GDM1 (cell line): ENCODE results near the gene LGALS9B.
"Not testable (repeated sequence)": the region's sequence is repeated elsewhere in the genome, so short reads cannot be mapped to it uniquely, and the experiment has no call there.

Experiments used
- DNase-seq: peaks from one replicate; lab custom pipeline; 2025; lab: John Stamatoyannopoulos, UW

Gene LGALS9B

DNA sequence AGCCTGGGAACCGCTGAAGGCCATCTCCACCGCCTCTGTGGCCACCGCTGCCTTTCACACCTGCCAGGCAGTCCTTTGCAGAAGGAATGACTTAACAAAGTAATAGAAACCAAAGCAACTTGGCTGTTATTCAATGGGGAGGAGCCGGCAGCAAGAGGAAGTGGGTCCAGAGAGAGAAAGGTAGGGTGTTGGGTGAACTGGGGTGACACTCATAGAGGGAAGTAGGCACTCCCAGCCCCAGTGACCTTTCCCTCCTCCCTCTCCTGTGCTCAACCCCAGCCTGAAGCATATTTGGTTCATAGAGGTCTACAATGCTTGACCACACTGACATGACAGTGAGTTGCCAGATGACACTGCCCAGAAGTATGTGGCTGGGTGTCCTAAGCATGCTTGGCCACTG, at the start of gene LGALS9B:
LGALS9B (minus strand) TSS at position 93 of the 400 bp plus-strand sequence; CDS start at position 24, 69 bp downstream.
- DNase-seq, result not testable (repeated sequence)

DNA sequence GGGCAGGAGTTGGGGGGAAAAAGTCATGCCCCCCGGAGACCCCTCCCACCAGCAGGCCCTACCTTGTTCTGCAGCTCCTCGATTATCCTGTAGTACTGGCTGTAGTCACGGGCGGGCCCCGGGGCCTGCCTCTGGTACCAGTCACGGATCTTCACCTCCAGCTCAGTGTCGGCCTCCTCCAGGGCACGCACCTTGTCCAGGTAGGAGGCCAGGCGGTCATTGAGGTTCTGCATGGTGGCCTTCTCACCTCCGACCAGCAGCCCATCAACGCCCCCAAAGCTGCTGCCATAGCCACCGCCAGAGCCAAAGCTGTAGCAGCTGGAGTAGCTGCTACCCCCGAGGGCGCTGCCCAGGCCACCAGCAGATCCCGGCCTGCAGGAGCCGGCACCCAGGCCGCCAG, 49.6 kb upstream of the LGALS9B start:
- not testable (repeated sequence) for DNase-seq

DNA sequence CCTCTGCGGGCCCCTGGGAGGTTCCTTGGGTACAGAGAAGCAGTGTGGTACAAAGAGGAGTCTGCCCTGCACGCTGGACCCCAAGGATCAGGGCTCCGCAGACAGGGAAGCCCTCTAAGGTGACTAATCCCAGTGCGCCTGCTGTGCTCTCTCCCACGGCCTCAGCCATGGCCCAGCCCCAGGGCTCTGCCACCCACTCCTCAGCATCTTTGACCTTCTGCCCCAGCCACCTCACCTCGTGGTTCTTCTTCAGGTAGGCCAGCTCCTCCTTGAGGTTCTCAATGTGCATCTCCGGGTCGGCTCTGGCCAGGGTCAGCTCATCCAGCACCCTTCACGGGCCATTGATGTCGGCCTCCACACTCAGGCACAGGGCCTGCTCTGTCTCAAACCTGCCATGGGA, 47.8 kb upstream of the LGALS9B start:
- not testable (repeated sequence) for DNase-seq

DNA sequence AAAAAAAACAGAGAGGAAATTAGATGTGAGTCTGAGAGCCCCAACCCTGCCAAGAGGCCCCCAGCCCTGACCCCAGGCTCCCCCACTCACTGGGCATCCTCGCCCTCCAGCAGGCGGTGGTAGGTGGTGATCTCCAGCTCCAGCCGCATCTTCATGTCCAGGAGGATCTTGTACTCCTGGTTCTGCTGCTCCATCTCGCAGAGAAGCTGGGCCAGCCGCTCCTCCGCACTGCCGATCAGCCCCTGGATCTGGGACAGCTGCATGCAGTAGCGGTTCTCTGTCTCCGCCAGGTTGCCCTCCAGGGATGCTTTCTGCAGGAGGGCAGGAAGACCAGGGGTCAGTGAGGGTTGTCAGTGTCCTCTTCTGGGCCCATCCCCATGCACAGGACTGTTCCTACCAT, 46.2 kb upstream of the LGALS9B start:
- not testable (repeated sequence) for DNase-seq

DNA sequence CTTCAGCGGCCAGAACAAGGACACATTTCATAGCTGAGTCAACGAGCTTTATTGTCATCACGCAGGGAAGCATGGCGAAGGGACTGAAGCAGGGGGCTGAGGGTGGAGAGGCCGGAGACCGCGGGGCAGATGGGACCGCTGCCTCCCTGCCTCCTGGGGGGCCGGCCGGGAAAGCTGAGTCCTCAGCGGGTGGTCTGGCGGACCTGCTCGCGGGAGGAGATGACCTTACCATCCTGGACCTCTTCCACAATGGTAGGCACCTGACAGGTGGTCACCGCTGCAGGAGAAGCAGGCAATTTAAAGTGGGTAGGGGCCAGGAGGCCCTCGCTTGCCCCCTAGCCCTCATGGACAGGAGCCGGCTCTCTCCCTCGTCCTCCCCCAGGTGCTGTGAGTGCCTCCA, 45.0 kb upstream of the LGALS9B start:
- not testable (repeated sequence) for DNase-seq

DNA sequence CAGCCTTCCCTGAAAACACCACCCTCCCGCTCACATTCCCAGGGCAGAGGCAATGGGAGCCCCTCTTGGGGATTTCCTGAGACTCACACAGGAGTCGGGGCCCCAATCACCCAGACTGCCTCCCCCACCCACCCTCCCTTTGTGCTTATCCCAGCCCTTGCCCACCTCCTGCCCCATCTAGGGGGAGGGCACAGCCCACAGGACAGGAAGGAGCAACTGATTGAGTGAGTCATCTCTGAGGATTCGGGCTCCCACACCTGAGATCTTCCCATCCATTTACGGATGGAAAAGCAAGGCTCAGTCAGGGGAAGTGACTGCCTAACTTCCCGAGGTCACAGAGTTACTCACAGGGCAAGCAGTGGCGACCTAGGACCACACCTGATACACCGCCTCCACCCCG, 44.4 kb upstream of the LGALS9B start:
- not testable (repeated sequence) for DNase-seq

DNA sequence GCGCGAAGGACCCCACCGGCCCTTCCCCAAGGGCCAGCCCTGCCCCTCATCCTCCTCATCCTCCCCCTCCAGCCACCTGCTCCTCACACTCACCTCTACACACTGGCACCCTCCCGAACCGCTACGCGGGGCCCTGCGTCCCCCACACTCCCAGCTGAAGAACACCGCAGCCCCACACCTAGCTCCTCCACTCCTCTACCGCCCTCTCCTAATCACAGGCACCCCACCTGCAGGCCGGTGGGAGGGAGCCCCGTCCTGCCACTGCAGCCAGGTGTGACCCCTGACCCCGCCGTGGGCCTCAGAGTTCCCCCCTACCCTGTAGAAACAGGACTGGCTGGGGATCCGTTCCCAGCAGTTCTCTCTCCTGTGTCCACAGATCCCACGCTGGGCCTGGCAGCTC, 38.0 kb upstream of the LGALS9B start:
- DNase-seq, result not testable (repeated sequence)

DNA sequence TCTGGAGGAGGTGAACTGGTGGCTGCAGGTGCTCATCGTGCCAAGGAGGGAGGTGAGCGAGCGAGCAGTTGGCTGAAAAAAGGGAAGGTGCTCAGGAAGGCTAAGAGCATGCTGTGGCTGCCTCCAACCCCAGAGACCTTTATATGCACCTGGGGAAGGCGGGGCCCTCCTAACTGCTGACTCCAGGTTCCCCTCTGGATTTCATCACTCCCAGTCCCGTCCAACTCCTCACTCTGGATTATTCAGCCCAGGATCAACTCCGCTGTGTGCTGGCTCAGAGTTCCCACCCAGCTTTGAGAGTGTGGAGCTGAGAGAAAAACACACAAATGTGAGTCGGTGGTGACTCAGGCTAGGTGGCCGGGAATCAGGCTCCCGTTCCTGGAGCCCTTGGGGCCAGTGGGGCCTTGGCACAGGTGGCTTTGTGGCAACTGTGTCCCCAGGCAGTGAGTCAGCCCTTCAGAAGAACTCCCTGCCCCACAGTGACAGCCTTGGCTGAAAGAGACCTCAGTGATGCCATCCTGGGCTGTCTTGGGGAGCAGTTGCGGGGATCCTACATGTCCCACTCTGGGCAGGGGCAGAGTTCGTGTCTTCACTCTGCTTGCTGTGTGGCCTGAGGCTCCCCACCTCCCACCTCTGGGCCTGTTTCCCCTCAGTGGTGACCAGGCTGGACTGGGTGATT, 37.2 kb upstream of the LGALS9B start:
- DNase-seq, result not testable (repeated sequence)

DNA sequence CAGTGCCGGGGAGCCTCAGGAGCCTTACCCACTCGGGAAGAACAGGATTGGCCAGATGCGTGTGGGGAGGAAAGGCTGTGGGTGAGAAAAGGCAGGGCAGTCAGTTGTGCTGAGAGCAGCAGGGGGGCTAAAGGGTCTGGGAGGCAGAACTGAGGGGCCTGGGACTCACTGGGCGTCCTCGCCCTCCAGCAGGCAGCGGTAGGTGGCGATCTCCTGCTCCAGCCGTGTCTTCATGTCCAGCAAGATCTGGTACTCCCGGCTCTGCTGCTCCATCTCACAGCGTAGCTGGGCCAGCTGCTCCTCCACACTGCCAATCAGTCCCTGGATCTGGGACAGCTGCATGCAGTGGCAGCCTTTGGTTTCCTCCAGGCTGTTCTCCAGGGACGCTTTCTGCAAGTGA, 34.6 kb upstream of the LGALS9B start:
- DNase-seq, result not testable (repeated sequence)

DNA sequence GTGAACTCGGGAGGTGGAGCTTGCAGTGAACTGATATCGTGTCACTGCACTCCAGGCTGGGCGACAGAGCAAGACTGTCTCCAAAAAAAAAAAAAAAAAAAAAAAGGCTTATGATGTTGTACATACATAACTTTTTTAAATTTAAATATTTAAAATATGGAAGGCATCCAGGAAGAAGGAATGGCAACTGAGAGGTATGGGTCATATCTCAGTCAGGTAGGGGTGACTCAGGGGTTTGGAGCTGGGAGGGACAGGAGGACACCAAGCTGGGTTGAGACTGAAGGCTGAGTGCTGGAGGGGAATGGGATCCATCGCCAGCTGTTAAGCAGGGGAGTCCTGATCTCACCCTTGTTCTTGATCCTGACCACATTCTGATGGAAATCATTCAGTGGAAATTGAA, 33.0 kb upstream of the LGALS9B start:
- not testable (repeated sequence) for DNase-seq

DNA sequence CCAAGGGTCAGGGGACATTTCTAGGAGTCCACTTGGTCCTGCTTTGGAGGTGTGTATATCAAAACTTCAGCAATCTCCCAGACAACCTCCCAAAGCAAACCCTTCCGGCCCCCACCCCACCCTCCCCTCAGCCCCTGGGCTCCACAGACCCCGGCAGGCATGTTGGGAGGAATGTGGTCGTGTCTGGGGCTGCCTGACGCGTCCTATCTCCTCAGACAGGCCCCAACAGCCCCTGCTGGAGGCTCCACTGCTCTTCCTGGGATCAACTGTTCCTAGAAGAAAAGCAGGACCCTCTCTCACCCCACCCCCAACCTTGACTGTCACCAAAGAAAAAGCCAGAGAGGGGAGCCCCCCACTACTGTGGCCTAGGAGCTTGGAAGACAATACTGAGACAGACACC, 28.1 kb upstream of the LGALS9B start:
- DNase-seq, result not testable (repeated sequence)

DNA sequence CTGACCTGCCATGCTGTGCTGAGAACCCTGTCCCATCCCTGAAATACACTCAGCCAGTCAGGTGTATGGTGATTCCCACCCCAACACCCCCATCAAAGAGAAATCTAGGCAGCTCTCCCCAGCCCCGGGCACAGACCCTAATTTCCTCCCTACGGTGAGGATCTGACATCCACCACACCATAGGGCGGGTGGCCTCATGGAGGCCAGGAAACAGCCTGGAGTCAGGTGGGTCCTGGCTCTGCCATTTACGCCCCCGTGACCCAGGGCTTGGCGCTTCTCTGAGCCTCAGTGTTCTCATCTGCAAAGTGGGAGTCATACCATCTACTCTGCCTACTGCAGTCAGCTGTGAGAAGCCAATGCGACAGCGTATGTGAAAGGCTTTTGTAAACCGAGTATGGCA, 27.4 kb upstream of the LGALS9B start:
- DNase-seq, result not testable (repeated sequence)

DNA sequence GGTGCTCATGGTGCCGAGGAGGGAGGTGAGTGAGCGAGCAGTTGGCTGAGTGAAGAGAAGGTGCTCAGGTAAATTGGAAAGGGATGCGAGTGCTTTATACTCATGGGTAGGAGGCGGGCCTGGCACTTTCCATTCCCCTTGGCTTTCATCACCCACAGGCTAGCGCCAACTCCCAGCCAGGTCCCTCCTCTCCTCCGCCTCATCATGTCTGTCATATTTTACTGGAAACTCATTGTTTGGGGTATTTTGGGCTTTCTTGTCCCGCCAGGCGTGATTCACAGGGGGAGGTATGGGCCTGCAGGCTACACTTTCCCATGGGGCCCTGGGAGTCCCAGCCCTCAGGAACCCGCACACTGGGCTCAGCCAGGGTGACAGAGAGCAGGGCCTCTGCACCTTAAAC, 26.8 kb upstream of the LGALS9B start:
- not testable (repeated sequence) for DNase-seq

DNA sequence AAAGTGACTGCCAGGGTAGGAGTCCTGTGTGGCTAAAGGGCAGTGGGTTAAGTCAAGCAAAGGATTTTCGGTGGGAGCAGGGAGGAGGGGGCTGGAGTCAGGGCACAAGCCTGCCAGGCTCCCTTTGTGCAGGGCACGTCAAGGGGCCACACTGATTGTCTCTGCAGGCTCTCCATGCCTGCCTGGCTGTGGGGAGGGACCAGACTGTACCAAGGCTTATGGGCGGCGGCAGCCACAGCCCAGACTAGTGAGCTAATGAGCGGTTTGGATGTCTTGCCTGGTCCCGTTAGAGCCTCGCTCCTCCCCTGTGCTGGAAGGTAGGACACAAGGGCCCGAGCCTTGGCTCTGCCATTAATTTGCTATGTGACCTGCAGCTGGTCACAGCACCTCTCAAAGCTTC, 25.6 kb upstream of the LGALS9B start:
- not testable (repeated sequence) for DNase-seq

DNA sequence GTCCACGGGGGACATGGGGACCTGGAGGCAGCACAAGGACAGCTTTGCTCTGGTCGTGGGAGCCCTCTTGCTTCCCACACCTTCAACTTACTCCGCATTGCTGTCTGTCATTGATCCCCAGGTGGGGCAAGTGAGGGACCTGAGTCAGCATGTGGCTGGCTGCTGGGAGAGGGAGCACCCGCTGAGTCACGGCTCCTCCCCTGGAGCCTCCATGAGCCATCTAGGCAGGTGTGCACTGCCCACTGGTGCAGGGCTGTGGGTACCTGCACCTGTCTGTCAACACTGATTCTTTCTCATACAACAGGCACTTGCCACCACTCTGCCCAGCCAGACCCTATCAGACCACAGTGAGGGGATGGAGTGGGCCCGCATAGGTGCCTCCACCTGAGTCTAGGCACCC, 24.8 kb upstream of the LGALS9B start:
- not testable (repeated sequence) for DNase-seq

DNA sequence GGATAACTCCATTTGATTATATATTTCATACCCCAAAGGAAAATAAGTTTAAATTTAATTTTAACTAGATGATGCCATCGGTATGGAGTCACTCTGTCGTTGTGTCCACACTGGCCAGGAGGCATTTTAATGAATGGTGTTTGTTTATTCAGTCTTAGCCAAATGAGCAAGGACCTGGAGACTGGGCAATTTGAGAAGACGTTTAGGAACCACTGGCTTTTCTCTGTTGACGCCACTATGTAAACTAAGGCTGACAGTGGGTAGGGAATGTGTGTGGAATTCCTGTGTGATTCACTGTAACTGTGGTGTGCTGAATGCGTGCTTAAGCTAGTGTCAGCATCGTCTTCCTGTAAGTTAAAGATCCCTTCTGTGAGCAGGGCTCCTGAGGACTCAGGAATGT, 17.6 kb upstream of the LGALS9B start:
- DNase-seq, result not testable (repeated sequence)

DNA sequence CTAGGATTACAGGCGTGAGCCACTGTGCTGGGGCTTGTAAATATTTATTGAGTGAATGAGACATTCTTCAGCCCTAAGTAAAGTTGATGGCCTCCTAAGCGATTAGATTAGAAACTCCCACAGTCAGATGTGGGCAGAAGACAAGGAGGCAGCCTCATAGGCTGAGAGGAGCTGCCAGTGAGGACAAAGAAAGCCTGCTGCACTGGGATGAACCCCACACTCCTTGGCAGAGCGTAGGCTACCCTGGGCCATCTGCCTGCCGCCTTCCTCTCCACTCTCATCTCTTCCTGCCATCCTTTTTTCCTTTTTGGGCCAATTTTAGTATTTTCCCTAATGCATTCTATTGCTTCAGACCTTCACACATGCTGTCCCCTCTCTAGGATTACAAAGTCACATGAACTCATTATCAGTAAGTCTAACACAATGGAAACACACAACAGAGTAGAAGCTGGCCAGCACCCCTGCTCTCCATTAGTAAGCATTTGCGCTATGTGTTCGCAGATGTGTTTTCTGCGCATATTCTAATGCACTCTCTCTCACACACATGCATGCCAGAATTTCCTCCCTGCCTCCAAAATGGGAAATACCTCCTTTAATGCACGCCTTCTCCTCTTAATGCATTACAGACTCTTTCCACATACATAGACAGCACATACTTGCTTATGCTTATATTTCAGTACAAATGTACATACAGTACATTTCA, 12.7 kb upstream of the LGALS9B start:
- not testable (repeated sequence) for DNase-seq

DNA sequence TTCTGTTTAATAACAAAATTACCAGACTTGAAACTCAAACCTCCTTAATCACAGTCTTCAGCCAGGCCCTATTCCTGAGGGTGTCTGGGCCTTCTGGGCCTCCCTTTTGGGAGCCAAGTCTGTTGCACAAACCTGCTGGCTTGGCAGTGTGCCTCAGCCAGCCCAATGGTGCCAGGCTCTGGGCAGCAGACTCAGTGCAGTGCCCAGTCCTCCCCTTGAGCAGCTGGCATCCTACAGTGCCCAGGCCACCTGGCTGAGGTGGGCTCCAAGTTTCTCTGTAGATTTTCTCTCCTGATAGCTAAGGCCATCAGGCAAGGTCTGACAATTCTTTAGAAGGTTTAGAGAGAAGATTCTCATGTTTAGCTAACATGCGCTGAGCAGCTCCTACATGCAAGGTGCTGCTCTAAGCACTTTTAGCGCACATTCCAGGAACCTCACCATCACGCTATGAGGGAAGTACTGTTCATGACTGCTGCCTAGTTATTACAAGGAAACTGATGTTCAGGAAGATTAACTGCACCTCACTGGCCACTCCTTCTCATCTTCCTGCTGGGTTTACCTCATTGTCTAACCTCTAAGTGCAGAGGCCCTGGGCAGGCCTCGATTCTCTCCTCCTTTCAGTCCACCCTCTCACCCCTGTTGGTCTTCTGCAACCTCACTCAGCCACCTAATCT, 10.2 kb upstream of the LGALS9B start:
- not testable (repeated sequence) for DNase-seq

DNA sequence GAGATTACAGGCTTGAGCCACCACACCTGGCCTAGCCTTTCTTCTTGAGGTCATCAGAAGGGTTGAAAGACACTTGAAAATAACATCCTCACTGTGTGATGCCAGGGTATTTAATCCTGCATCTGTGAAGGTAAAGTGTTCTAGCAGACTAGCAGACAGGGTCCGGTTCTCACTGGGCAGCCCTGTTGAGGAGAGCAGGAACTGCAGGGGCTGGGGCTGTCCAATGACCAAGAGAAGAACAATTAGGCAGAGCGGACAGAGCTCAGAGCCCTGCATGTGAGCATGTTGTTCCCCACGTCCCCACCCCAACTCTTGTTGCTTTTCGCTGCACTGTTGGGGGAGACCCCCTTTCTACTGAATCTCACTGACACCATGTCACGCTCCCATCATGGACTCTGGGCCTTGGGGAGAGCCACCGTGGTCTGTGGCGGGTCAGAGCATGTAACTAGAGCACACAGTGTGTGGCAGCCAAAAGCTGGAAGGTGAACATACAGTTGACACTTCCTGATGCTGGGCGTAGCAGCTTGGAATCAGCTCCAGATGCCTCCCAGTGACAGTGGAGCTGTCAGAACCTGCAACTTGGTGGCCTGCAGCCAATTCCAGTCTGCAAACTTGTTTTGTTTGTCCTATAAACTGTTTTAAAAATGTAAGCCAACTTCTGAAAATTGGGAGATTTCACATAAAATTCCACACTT, 7.9 kb upstream of the LGALS9B start:
- DNase-seq, result not testable (repeated sequence)

DNA sequence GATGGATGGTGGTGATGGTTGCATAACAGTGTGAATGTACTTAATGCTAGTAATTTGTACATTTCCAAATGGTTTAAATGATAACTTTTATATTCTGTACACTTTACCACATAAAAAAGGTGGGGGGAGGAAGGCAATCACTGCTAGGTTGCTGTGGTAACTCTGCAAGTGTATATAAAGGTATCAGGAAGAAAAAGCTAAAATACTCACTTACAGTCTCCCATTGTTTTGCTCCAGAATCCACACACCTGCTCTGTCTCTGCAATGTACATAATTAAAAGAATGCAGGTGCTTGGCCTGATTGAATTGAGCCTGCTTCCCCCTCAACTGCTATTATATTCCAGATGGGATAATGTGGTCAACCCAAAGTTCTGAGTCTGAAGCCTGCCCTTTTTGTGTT, 6.7 kb upstream of the LGALS9B start:
- DNase-seq, result not testable (repeated sequence)

DNA sequence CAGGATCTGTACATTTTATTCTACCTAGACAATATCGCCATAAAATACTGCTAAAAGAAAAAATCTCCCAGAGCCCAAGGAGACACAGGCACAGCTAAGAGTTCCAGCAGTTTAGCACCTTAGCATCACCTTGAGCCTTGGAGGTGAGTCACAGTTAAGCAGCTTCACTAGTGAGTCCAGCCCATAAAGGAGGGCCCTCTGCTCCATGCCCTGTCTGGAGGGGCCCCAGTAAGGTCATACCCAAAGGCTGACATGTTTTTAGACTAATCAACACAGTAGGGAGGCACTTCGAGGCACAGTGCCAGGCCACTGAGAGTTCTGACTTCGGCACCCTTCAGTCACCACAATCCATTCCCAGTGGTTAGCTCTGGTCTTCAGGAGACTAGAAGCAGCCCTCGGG, 2.6 kb upstream of the LGALS9B start:
- DNase-seq, result not testable (repeated sequence)

DNA sequence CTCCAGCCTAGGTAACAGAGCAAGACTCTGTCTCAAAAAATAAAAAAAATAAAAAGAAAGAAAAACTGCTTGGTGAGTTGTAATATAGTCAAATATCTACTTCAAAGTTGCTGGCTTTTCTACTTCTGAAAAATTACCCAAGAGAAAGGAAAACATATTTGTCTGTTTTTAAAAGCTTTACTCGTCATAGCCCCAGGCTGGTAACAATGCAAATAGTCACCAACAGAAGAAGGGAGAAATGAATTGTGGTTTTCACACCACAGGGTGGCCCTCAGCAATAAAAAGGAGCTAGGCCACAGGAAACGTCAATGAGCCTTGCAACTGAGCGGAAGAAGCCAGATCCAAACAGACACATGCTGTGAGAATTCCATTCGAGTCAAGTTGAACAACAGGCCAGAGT, 1.8 kb upstream of the LGALS9B start:
- not testable (repeated sequence) for DNase-seq
